ENCODE measurements around the gene RNF148.
"Not testable (repeated sequence)": the region's sequence is repeated elsewhere in the genome, so short reads cannot be mapped to it uniquely, and the experiment has no call there.

Gene RNF148

DNA sequence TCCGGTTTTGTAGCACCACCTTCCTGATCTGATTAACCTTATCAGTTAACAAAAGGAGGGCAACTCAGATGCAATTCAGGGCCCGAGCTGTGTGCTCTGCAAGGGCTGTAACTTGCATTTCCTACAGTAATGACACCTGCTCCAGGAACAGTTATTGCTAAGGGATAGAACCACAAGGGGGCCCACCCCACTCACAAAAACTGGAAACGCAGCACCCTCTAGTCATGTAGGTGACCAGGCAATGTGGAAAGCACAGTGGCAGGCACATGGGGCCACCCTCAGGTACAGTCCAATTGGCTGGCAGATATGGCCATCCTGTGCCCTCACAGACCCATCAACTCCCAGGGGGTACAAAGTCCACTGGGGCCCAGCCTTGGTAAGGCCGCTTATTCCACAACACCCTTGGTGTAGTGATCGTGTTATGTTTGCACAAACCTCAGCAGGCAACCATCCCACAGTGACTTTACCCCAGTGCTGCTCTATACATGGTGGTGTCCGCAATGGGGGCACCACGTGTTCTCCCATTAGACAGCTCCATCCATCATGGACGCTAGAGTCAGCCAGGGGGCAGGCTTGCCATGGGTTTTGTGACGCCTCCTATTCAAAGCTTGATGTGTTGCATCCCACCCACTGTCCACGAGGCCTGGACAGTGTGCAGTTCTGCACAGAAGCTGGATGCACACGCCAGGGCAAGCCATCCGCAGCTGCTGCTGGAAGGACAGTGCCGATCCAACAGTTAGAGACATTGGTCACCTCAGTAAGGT lies 13.2 kb downstream of the RNF148 start:
- DNase-seq: no peak

DNA sequence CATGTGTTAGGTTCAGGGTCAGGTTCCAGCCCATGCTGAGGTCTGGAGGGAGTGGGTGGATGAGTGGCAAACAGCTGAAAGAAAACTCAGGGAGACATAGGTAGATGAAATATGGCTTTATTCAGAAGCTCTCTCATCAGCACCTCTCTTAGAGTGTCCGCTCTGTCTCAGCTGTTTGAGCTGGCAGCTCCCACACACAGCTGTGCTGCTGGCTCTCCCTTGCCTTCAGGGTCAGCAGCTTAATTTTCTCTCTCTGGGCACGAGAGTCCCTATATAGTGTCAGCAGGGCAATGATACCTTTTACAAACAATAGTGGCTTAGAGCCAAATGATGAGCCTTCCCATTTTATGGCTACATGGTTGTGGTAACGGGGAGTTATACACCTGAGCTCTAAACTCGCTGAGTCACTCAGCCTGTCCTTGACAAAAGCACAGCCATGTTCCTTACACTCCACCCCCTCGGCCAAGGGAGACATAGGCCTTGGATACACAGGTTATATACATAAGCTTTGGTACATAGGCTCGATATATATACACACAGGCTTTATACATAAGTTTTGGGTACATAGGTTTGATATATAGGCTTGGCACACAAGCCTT lies 14.2 kb downstream of the RNF148 start:
- DNase-seq: no peak

- DNase-seq: no peak
Measured at GRCh38 chr7:122686360-122686878, 16.3 kb downstream of the RNF148 start.

DNA sequence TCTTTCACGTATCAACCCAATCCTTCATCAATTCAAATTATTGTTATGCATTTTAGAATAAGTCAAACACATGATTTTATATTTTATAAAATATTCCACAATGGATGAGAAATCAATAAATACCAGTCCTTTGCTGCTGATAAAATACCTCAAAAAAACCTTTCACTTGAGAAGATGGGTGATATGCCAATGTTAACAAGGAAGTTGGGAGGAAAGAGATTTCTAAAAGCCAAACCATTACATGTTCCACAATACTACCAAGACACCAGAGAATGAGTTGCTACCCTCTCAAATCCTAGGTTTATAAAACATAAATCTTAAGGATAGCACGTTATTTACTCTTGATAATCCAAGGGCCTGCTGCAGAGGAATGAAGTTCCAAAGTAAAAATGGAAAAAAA lies 18.2 kb downstream of the RNF148 start:
- DNase-seq: no peak

- DNase-seq: no peak
Measured at GRCh38 chr7:122682815-122683550, 19.7 kb downstream of the RNF148 start.

- not testable (repeated sequence) for DNase-seq
Measured at GRCh38 chr7:122681186-122681585, 21.5 kb downstream of the RNF148 start.

GRCh38 chr7:122679813-122680212 lies 22.9 kb downstream of the RNF148 start:
- no peak for DNase-seq

DNA sequence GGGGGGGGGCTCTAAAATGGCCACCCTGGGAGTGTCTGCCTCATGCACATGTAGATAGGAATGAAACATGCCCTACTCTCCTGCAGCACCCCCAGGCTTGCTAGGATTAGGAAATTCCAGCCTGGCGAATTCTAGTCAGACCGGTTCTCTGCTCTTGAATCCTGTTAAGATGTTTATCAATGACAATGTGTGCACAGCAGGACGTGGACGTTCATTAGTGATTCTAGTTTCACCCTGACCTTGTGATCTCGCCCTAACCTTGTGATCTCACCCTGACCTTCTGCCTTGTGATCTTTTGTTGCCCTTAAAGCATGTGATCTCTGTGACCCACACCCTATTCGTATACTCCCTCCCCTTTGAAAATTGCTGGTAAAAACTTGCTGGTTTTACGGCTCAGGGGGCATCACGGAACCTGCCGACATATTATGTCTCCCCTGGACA lies 23.4 kb downstream of the RNF148 start:
- not testable (repeated sequence) for DNase-seq

DNA sequence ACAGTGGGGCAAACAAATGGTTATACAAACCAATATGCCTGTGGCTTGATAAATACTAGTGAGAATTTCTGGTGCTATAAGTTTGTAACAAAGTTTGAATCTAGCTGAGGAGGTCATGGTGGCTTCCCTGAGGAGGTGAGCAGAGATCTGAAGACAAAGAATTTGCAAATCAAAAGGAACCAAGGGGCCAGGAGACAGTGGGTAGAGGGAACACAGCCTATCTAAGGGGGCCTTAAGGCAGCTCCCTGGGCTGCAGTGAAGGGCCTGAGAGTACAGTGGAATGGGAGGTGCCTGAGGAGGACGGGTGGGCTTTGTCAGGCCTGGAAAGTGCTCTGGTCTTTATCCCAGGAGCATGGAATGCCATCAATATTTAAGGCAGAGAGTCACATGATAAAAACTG lies 25.6 kb downstream of the RNF148 start:
- no peak for DNase-seq

GRCh38 chr7:122676466-122676865 lies 26.3 kb downstream of the RNF148 start:
- no peak for DNase-seq

DNA sequence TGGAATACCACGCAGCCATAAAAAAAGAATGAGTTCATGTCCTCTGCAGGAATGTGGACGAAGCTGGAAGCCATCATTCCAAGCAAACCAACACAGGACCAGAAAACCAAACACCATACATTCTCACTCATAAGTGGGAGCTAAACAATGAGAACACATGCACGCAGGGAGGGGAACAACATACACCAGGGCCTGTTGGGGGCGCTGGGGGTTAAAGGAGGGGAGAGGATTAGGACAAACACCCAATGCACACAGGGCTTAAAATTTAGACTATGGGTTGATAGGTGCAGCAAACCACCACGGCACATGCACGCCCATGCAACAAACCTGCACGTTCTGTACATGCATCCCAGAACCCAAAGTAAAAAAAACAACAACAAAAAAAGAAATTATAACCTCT lies 27.1 kb downstream of the RNF148 start:
- DNase-seq: no peak

DNA sequence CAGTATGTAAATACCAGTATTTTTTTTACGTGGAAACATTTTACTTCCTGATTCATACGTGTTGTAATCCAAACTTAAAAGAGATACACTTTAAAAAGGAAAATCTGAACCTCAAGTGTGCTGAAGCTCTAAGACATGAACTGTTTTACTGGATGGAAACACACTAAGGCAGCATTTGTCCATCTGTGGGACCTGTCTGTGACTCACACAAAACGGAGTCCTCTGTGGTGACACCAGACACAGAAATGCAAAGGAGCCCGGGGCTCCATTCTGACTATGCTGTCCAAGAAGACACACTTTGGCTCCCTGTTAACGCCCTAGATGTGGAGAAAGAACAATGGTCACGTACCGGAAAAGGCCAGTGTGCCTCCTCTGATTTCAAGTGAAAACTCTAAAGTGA lies 27.7 kb downstream of the RNF148 start:
- no peak for DNase-seq

- no peak for DNase-seq
Measured at GRCh38 chr7:122674502-122674901, 28.2 kb downstream of the RNF148 start.

DNA sequence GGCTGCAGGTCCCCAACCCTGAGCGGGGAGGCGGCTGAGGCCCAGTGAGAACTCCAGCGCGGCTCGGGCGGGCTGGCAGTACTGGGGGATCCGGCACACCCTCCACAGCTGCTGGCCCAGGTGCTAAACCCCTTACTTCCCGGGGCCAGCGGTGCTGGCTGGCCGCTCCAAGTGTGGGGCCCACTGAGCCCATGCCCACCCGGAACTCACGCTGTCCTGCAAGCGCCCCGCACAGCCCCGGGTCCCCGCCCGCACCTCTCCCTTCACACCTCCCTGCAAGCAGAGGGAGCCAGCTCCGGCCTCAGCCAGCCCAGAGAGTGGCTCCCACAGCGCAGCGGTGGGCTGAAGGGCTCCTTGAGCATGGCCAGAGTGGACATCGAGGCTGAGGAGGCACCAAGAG lies 28.8 kb downstream of the RNF148 start:
- no peak for DNase-seq

- no peak for DNase-seq
Measured at GRCh38 chr7:122672536-122672935, 30.2 kb downstream of the RNF148 start.

GRCh38 chr7:122663733-122664132 lies 39.0 kb downstream of the RNF148 start:
- no peak for DNase-seq

DNA sequence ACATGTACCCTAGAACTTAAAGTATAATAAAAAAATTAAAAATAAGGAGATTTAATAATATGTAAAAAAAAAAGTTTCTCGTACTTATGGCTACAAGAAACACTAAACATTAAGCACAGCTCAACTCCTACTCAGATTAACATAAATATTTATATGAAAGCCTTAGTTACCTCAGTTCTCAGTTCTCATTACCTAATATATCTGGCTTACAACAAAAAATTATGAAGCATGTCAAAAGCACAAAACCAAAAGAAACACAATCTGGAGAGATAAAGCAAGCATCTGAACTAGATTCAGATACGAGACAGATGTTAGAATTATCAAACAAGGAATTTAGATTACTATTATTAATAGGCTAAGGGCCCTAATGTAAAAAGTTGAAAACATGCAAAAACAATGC lies 43.9 kb downstream of the RNF148 start:
- DNase-seq: no peak

DNA sequence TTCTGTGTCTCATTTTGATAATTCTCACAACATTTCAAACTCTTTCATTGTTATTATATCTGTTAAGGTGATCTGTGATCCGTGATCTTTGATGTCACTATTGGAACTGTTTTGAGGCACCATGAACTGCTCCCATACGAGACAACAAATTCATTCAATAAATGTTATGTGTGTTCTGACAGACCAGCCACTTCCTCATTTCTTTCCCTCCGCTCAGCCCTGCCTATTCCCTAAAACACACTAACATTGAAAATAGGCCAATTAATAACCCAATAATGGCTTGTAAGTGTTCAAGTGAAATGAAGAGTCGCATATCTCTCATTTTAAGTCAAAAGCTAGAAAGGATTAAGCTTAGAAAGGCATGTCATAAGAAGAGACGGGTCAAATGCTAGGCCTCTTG lies 49.0 kb downstream of the RNF148 start:
- DNase-seq: no peak

- DNase-seq: no peak
Measured at GRCh38 chr7:122652876-122653275, 49.8 kb downstream of the RNF148 start.

Data from bone marrow (tissue), 2 donors.